ENCODE results near the gene CTPS1.
A peak's percentile ranks its signal among the peaks of the same experiment; 100 is the strongest.

CTPS1 gene

DNA sequence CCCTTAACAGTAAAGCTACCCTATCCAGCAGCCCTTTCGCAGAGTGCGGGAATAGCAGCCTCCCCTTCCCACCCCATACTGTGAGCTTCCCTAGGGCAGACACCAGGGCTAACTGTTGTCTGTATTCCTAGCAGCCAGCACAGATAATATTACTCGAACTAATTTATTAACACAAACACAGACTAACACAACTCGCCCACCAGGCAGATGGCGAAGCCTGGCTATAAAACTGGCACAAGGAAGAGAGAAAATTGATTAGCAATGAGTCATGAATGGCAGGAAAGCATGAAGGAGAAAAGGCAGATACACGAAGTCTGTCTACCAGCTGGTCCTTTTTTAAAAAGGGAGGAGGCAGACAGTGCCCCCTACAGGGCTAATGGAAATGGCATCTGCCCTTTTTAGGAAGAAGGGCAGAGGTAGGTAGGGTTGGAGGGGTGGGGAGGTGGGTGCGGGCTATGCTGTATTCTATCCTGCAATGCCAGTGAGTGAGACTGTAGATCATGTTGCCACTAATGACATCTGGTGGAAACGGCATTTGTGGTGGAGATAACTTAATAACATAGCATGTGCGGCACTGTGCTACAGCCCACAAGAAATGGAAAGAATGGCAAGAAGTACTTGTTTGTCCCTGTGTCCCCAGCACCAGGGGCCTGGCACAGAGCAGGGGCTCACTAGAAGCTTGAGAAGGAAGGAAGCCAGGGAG, 30.6 kb upstream of the CTPS1 start:
- Histone ChIP-seq H3K9ac (ENCODE audit: low read length) (no peak overlapping the region), H3K4me1 (ENCODE audit: insufficient read depth, low read length) (peaks cover 26% of the 10 kb centered on the region), H3K27ac (ENCODE audit: low read depth, low read length) (peak overlapping the region; percentile 68), H3K4me3 (ENCODE audit: low read depth in 1 of 2, low read length in 2 of 2) (no peak overlapping the region), H3K36me3 (ENCODE audit: insufficient read depth, low read length) (no peaks in the 10 kb centered on the region), H3K9me3 (ENCODE audit: low read length) (no peaks in the 10 kb centered on the region), H3K27me3 (ENCODE audit: control insufficient read depth in 1 of 2, insufficient read depth in 2 of 2, low read length in 2 of 2) (no peaks in the 10 kb centered on the region)

DNA sequence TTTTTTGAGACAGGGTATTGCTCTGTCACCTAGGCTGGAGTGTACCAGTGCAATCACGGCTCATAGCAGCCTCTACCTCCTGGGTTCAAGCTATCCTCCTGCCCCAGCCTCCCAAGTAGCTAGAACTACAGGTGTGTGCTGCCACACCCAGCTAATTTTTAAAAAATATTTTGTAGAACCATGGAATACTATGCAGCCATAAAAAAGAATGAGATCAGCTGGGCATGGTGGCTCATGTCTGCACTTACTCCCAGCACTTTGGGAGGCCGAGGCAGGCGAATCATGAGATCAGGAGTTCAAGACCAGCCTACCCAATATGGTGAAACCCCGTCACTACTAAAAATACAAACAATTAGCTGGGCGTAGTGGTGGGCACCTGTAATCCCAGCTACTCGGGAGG, 29.9 kb upstream of the CTPS1 start:
- H3K9me3 ChIP-seq (ENCODE audit: low read length), result no peaks in the 10 kb centered on the region
- H3K36me3 ChIP-seq (ENCODE audit: insufficient read depth, low read length), result no peaks in the 10 kb centered on the region
- H3K27ac ChIP-seq (ENCODE audit: low read depth, low read length), result no peak overlapping the region
- H3K27me3 ChIP-seq (ENCODE audit: control insufficient read depth in 1 of 2, insufficient read depth in 2 of 2, low read length in 2 of 2), result no peaks in the 10 kb centered on the region
- H3K9ac ChIP-seq (ENCODE audit: low read length), result no peak overlapping the region
- H3K4me3 ChIP-seq (ENCODE audit: low read depth in 1 of 2, low read length in 2 of 2), result no peak overlapping the region
- peaks cover 20% of the 10 kb centered on the region for H3K4me1 ChIP-seq (ENCODE audit: insufficient read depth, low read length)

DNA sequence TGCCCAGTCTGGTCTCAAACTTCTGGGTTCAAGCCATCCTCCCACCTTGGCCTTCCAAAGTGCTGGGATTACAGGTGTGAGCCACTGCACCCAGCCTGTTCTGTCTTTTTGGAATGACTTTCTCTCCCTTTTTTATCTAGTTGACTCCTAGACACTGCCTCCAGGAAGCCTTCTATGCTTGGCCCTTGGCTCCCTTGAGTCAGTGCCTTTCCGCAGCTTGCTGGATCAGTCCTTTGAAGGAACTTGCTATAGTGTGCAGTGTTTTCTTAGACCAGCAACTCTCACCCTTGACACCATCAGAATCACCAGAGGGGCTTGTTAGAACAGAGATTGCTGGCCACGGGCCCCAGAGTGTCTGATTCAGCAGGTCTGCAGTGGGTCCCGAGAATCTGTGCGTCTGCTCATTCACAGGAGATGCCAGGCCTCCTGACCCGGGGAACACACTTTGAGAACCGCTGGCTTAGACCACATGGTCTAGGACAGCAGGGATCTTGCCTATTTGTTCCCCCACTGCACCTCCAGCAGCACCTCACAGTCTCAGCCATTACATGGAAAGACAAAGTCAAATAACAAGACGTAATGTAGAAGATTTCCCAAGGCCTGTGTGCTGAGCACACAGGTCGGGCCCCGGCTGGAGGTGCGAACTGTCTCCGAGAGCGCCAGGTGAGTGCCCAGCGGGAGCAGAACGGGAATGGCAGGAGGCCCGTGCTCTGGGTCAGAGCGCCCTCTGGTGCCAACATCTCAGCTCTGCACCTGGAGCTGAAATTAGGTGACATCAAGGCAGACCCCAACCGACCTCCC, 27.4 kb upstream of the CTPS1 start:
- H3K36me3 ChIP-seq (ENCODE audit: insufficient read depth, low read length), result no peaks in the 10 kb centered on the region
- no peaks in the 10 kb centered on the region for H3K9me3 ChIP-seq (ENCODE audit: low read length)
- no peaks in the 10 kb centered on the region for H3K27me3 ChIP-seq (ENCODE audit: control insufficient read depth in 1 of 2, insufficient read depth in 2 of 2, low read length in 2 of 2)
- peaks cover 10% of the 10 kb centered on the region for H3K4me1 ChIP-seq (ENCODE audit: insufficient read depth, low read length)
- H3K9ac ChIP-seq (ENCODE audit: low read length), result no peak overlapping the region
- no peak overlapping the region for H3K27ac ChIP-seq (ENCODE audit: low read depth, low read length)
- no peak overlapping the region for H3K4me3 ChIP-seq (ENCODE audit: low read depth in 1 of 2, low read length in 2 of 2)

DNA sequence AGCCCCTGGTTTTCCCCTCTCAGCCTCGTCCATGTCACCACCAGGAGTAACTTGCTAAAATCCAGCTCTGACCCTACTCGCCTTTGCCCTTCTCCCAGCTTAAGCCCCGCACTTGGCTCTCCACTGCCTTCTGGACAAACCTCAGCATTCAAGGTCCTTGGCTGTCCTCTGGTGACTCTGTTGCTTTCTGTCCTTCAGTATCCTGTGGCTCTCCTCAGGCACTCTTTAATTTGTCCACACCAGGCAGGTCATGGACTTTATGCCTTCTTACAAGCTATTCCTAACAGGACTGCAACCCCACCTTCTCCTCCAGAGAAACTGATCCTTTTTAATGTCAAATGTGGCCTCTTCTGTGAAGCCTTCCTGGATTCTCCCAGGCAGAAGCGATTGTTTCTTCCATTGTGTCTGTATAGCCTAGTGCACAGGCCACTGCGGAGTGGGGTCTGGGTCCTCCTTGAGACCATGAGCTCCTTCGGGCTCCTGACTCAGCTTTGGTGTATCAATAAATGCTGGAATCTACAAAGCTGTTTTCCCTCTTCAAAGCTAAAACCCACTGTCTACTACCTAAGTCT, 26.7 kb upstream of the CTPS1 start:
- H3K4me3 ChIP-seq (ENCODE audit: low read depth in 1 of 2, low read length in 2 of 2), result no peak overlapping the region

DNA sequence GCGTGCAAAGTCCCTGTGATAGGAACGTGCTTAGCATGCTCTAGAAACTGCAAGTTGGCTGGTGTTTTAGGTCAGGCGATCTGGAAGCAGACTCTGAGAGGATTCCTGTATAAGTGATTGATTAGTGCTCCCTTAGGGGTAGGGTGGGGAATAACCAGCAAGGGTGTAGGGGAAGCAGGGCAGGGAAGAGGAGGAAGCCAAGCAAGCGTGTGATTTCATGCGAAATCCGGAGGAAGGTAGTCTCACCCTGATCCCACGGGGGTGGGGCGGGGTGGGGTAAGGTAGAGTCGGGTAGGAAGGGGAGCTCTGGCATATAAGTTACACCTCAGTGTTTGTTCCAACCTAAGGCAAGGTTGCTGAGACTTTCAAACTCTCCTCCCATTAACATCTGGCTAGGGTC, 24.9 kb upstream of the CTPS1 start:
- Histone ChIP-seq H3K27ac (ENCODE audit: low read depth, low read length) (no peak overlapping the region), H3K27me3 (ENCODE audit: control insufficient read depth in 1 of 2, insufficient read depth in 2 of 2, low read length in 2 of 2) (no peaks in the 10 kb centered on the region), H3K4me1 (ENCODE audit: insufficient read depth, low read length) (no peaks in the 10 kb centered on the region), H3K36me3 (ENCODE audit: insufficient read depth, low read length) (no peaks in the 10 kb centered on the region), H3K9me3 (ENCODE audit: low read length) (no peaks in the 10 kb centered on the region), H3K4me3 (ENCODE audit: low read depth in 1 of 2, low read length in 2 of 2) (no peak overlapping the region), H3K9ac (ENCODE audit: low read length) (no peak overlapping the region)

More for the DNA sequence above, 26.7 kb upstream of the CTPS1 start:
- no peaks in the 10 kb centered on the region for H3K27me3 ChIP-seq (ENCODE audit: control insufficient read depth in 1 of 2, insufficient read depth in 2 of 2, low read length in 2 of 2)
- H3K9ac ChIP-seq (ENCODE audit: low read length), result no peak overlapping the region
- no peak overlapping the region for H3K27ac ChIP-seq (ENCODE audit: low read depth, low read length)
- no peaks in the 10 kb centered on the region for H3K36me3 ChIP-seq (ENCODE audit: insufficient read depth, low read length)
- H3K9me3 ChIP-seq (ENCODE audit: low read length), result no peaks in the 10 kb centered on the region
- peaks cover 10% of the 10 kb centered on the region for H3K4me1 ChIP-seq (ENCODE audit: insufficient read depth, low read length)

DNA sequence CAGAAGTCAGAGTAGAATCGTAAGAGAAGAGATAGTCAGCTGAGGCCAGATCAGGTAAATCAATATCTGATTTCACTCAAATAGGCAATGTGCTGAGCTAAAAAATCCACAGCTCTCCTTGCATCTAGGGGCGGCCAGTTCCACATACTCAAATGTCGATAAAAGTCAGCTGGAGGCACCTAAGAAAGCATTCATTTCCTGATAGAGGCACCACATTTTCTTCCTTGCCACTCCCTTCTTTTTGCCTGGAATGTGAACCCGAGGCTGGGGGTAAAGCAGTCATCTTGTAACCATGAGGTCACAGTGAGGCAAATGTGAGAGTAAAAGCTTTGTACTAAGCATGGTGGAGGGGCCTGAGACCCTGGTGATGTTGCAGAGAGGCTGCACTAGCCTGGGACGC, 24.2 kb upstream of the CTPS1 start:
- H3K27me3 ChIP-seq (ENCODE audit: control insufficient read depth in 1 of 2, insufficient read depth in 2 of 2, low read length in 2 of 2), result no peaks in the 10 kb centered on the region
- H3K9ac ChIP-seq (ENCODE audit: low read length), result no peak overlapping the region
- no peak overlapping the region for H3K27ac ChIP-seq (ENCODE audit: low read depth, low read length)
- no peaks in the 10 kb centered on the region for H3K9me3 ChIP-seq (ENCODE audit: low read length)
- H3K4me1 ChIP-seq (ENCODE audit: insufficient read depth, low read length), result no peaks in the 10 kb centered on the region
- H3K4me3 ChIP-seq (ENCODE audit: low read depth in 1 of 2, low read length in 2 of 2), result no peak overlapping the region
- no peaks in the 10 kb centered on the region for H3K36me3 ChIP-seq (ENCODE audit: insufficient read depth, low read length)

DNA sequence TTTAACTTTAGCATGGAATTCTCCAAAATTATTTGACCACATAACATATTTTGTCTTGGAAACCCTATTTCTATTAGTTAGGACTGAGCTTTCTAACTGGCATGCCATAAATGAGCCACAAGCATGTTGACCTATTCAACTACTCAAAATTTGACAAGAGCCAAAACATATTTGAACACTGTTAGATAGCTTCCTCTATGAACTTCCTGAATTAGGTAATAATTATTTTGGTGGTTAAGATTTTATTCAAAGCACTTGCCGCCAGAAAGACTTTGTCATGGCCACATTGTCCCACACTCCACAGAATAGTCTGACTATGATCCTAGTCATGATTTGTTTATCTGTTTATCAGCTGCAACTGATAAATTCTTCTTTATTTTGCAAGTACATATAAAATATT, 23.1 kb upstream of the CTPS1 start:
- no peaks in the 10 kb centered on the region for H3K27me3 ChIP-seq (ENCODE audit: control insufficient read depth in 1 of 2, insufficient read depth in 2 of 2, low read length in 2 of 2)
- no peak overlapping the region for H3K27ac ChIP-seq (ENCODE audit: low read depth, low read length)
- no peak overlapping the region for H3K9ac ChIP-seq (ENCODE audit: low read length)
- no peaks in the 10 kb centered on the region for H3K36me3 ChIP-seq (ENCODE audit: insufficient read depth, low read length)
- no peak overlapping the region for H3K4me3 ChIP-seq (ENCODE audit: low read depth in 1 of 2, low read length in 2 of 2)
- H3K4me1 ChIP-seq (ENCODE audit: insufficient read depth, low read length), result no peaks in the 10 kb centered on the region
- no peaks in the 10 kb centered on the region for H3K9me3 ChIP-seq (ENCODE audit: low read length)

DNA sequence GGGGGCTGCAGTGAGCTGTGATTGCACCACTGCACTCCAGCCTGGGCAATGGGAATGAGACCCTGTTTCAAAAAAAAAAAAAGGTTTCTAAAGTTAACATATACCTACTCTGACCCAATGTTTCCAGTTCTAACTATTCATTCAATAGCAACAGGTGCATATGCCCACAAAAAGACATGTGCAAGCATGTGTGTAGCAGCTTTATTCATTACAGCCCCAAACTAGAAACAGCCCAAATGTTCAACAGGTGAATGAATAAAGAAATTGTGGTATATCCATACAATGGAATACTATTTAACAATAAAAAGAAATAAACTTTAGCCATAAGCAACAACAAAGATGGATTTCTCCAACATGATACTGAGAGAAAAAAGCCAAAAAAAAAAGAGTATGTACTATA, 21.3 kb upstream of the CTPS1 start:
- H3K27me3 ChIP-seq (ENCODE audit: control insufficient read depth in 1 of 2, insufficient read depth in 2 of 2, low read length in 2 of 2), result no peaks in the 10 kb centered on the region
- no peaks in the 10 kb centered on the region for H3K4me1 ChIP-seq (ENCODE audit: insufficient read depth, low read length)
- no peak overlapping the region for H3K9ac ChIP-seq (ENCODE audit: low read length)
- no peaks in the 10 kb centered on the region for H3K36me3 ChIP-seq (ENCODE audit: insufficient read depth, low read length)
- H3K9me3 ChIP-seq (ENCODE audit: low read length), result no peaks in the 10 kb centered on the region
- no peak overlapping the region for H3K4me3 ChIP-seq (ENCODE audit: low read depth in 1 of 2, low read length in 2 of 2)
- no peak overlapping the region for H3K27ac ChIP-seq (ENCODE audit: low read depth, low read length)

DNA sequence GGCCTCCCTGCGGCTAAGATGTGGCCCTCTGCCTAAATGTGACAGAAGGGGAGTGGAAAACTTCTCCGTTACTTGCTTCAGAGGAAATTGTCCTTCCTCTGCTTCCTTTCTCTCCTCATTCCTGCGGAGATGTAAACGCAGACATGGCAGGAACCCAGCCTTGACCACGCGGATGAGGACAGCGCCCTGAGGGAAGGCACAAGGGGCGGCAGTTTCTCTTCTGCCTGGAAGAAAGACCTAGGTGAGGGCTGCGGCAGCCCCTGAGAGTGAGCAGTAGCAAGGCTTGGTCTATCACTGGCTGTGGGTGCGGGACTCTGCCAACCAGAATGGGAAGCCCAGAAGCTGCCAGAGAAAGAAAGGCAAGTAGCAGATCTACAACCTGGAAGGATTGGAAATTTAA, 14.0 kb upstream of the CTPS1 start:
- Histone ChIP-seq H3K27ac (ENCODE audit: low read depth, low read length) (no peak overlapping the region), H3K4me3 (ENCODE audit: low read depth in 1 of 2, low read length in 2 of 2) (no peak overlapping the region)

DNA sequence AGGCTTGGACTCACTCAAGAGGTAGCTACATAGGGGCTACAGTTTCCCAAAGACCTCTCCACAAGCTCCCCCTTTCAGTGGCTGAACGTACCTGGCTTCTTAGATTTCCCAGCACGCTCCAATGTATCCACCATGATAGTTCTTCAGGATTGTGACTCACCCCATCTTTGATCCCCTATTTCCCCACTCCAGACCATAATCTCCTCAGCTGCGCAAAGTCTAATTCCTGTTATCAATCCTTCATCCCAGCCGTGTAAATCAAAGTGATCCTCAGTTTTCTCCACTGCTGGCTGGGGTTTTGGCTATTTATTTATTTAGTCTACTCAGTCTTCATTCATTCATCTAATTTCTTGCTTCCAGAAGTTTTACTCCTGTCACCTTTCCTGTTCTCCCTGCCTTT, 13.1 kb upstream of the CTPS1 start:
- Histone ChIP-seq H3K27ac (ENCODE audit: low read depth, low read length) (no peak overlapping the region), H3K9ac (ENCODE audit: low read length) (no peak overlapping the region), H3K9me3 (ENCODE audit: low read length) (no peaks in the 10 kb centered on the region), H3K4me1 (ENCODE audit: insufficient read depth, low read length) (peaks cover 13% of the 10 kb centered on the region), H3K36me3 (ENCODE audit: insufficient read depth, low read length) (no peaks in the 10 kb centered on the region), H3K27me3 (ENCODE audit: control insufficient read depth in 1 of 2, insufficient read depth in 2 of 2, low read length in 2 of 2) (no peaks in the 10 kb centered on the region), H3K4me3 (ENCODE audit: low read depth in 1 of 2, low read length in 2 of 2) (no peak overlapping the region)

More for the DNA sequence above, 14.0 kb upstream of the CTPS1 start:
- Histone ChIP-seq H3K4me1 (ENCODE audit: insufficient read depth, low read length) (peaks cover 13% of the 10 kb centered on the region), H3K9me3 (ENCODE audit: low read length) (no peaks in the 10 kb centered on the region), H3K36me3 (ENCODE audit: insufficient read depth, low read length) (no peaks in the 10 kb centered on the region), H3K27me3 (ENCODE audit: control insufficient read depth in 1 of 2, insufficient read depth in 2 of 2, low read length in 2 of 2) (no peaks in the 10 kb centered on the region), H3K9ac (ENCODE audit: low read length) (no peak overlapping the region)

DNA sequence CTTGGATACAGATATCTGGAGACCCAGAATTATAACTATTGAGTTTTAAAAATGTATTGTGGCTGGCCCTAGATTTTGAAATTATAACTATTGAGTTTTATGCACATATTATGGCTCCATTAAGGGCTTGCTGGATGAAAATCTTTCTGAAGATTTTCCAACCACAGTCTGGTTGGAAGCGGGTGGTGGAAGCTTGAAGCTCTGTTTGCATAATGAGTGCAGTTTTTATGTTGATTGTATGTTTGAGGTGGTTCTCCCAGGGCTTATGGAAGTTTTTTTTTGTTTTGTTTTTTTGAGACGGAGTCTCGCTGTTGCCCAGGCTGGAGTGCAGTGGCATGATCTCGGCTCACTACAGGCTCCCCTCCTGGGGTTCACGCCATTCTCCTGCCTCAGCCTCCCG, 10.1 kb upstream of the CTPS1 start:
- Histone ChIP-seq H3K27me3 (ENCODE audit: control insufficient read depth in 1 of 2, insufficient read depth in 2 of 2, low read length in 2 of 2) (no peaks in the 10 kb centered on the region), H3K36me3 (ENCODE audit: insufficient read depth, low read length) (no peaks in the 10 kb centered on the region), H3K9me3 (ENCODE audit: low read length) (no peaks in the 10 kb centered on the region), H3K4me1 (ENCODE audit: insufficient read depth, low read length) (peaks cover 13% of the 10 kb centered on the region), H3K4me3 (ENCODE audit: low read depth in 1 of 2, low read length in 2 of 2) (no peak overlapping the region), H3K9ac (ENCODE audit: low read length) (no peak overlapping the region), H3K27ac (ENCODE audit: low read depth, low read length) (no peak overlapping the region)
